Chondrocyte (in vitro differentiated cells): ENCODE results near the gene MYCN. TPM values are rescaled to one million over a fixed set of nuclear protein-coding genes. Genes with fewer than 3 reads are reported as not detected.

Source experiments
- DNase-seq: peaks from one replicate; pipeline ENCODE4 v3.0.0; 2021; ENCODE audit warnings: mixed read lengths, low spot score
- H3K27ac Mint-ChIP-seq: one replicate; pipeline ENCODE4 v1.8.0; 2021; ENCODE audit warnings: mild to moderate bottlenecking, moderate library complexity, mixed read lengths; ENCODE audit not compliant: unreplicated experiment
- H3K27me3 Mint-ChIP-seq: 2 replicates; pipeline ENCODE4 v1.8.0; 2021; ENCODE audit warnings: low read depth, mixed read lengths
- H3K36me3 Mint-ChIP-seq: 2 replicates; pipeline ENCODE4 v1.8.0; 2021; ENCODE audit warnings: low read depth, mixed read lengths
- H3K4me1 Mint-ChIP-seq: 2 replicates; pipeline ENCODE4 v1.8.0; 2021; ENCODE audit warnings: low read depth, mild to moderate bottlenecking, mixed read lengths
- H3K4me3 Mint-ChIP-seq: one replicate; pipeline ENCODE4 v1.8.0; 2021; ENCODE audit warnings: mild to moderate bottlenecking, moderate library complexity, mixed read lengths; ENCODE audit not compliant: unreplicated experiment
- H3K9me3 Mint-ChIP-seq: 2 replicates; pipeline ENCODE4 v1.8.0; 2021; ENCODE audit warnings: low read depth, mixed read lengths
- total RNA-seq: library from RNA; stranded (reverse); gene quantifications from 3 replicates; pipeline ENCODE4 v1.2.1, GENCODE V29; 2021
- TF ChIP-seq, protein P1 (sequence below): fragments of 200-600 bp; sonication (generic); IDR thresholded peaks from 2 replicates; pipeline ENCODE4 v1.5.0; 2021; ENCODE audit warnings: antibody characterized with exemption, mild to moderate bottlenecking, moderate library complexity

Gene MYCN
- total RNA-seq, 1 donor from 2014 or later: 0.17 TPM

GRCh38 chr2:15952451-15953146, 12.2 kb downstream of the MYCN start:
- no peaks in the 10 kb centered on the region for H3K36me3 Mint-ChIP-seq
- DNase-seq: no peak
- no peak overlapping the region for H3K27ac Mint-ChIP-seq
- TF ChIP-seq, protein P1, sequence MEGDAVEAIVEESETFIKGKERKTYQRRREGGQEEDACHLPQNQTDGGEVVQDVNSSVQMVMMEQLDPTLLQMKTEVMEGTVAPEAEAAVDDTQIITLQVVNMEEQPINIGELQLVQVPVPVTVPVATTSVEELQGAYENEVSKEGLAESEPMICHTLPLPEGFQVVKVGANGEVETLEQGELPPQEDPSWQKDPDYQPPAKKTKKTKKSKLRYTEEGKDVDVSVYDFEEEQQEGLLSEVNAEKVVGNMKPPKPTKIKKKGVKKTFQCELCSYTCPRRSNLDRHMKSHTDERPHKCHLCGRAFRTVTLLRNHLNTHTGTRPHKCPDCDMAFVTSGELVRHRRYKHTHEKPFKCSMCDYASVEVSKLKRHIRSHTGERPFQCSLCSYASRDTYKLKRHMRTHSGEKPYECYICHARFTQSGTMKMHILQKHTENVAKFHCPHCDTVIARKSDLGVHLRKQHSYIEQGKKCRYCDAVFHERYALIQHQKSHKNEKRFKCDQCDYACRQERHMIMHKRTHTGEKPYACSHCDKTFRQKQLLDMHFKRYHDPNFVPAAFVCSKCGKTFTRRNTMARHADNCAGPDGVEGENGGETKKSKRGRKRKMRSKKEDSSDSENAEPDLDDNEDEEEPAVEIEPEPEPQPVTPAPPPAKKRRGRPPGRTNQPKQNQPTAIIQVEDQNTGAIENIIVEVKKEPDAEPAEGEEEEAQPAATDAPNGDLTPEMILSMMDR: no peak
- peaks cover 14% of the 10 kb centered on the region for H3K27me3 Mint-ChIP-seq
- no peaks in the 10 kb centered on the region for H3K9me3 Mint-ChIP-seq
- H3K4me3 Mint-ChIP-seq: no peak overlapping the region
- H3K4me1 Mint-ChIP-seq: no peaks in the 10 kb centered on the region

- H3K9me3 Mint-ChIP-seq: no peaks in the 10 kb centered on the region
- no peaks in the 10 kb centered on the region for H3K36me3 Mint-ChIP-seq
- H3K4me1 Mint-ChIP-seq: no peaks in the 10 kb centered on the region
- TF ChIP-seq, protein P1: no peak
- no peak overlapping the region for H3K4me3 Mint-ChIP-seq
- no peak overlapping the region for H3K27ac Mint-ChIP-seq
- DNase-seq: no peak
- peaks cover 14% of the 10 kb centered on the region for H3K27me3 Mint-ChIP-seq
Measured at GRCh38 chr2:15953147-15953630, 12.8 kb downstream of the MYCN start.

DNA sequence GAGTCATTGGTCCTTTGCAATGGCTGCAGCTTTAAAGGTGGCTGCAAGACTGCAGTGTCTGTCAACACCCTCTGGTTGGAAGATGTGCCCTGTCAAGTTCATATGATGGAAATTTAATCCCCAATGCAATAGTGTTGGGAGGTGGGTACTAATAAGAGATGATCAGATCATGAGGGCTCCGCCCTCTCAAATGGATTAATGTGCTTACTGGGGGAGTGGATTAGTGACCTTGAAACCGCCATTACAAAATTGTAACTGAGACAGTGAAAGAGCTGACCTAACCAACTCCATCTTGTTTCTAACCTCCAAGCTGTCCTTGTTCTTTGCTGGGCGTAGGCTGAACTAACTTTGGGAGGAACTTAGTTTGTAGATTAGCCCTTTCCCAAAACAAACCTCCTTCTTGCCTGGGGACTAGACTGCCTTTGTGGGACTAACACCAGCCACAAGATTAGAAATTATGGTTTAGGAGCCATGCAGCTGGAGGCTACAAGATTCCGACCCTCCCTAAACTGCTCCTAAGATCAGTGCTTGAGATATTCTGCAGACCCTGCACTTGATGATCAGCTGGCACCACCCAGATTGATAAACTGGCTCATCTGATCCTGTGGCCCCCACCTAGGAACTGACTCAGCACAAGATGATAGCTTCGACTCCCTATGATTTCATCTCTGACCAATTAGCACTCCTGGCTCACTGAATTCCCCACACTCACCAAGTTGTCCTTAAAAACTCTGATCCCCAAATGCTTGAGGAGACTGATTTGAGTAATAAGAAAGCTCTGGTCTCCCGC, 13.7 kb downstream of the MYCN start:
- Mint-ChIP-seq H3K4me3 (no peak overlapping the region), H3K36me3 (no peaks in the 10 kb centered on the region), H3K27ac (no peak overlapping the region), H3K27me3 (peaks cover 14% of the 10 kb centered on the region), H3K9me3 (no peaks in the 10 kb centered on the region), H3K4me1 (no peaks in the 10 kb centered on the region)
- TF ChIP-seq, protein P1: no peak
- no peak for DNase-seq

GRCh38 chr2:15954761-15955160, 14.4 kb downstream of the MYCN start:
- no peaks in the 10 kb centered on the region for H3K4me1 Mint-ChIP-seq
- H3K27me3 Mint-ChIP-seq: peaks cover 14% of the 10 kb centered on the region
- no peaks in the 10 kb centered on the region for H3K36me3 Mint-ChIP-seq
- TF ChIP-seq, protein P1: no peak
- H3K27ac Mint-ChIP-seq: no peak overlapping the region
- H3K9me3 Mint-ChIP-seq: no peaks in the 10 kb centered on the region
- H3K4me3 Mint-ChIP-seq: no peak overlapping the region
- DNase-seq: no peak

DNA sequence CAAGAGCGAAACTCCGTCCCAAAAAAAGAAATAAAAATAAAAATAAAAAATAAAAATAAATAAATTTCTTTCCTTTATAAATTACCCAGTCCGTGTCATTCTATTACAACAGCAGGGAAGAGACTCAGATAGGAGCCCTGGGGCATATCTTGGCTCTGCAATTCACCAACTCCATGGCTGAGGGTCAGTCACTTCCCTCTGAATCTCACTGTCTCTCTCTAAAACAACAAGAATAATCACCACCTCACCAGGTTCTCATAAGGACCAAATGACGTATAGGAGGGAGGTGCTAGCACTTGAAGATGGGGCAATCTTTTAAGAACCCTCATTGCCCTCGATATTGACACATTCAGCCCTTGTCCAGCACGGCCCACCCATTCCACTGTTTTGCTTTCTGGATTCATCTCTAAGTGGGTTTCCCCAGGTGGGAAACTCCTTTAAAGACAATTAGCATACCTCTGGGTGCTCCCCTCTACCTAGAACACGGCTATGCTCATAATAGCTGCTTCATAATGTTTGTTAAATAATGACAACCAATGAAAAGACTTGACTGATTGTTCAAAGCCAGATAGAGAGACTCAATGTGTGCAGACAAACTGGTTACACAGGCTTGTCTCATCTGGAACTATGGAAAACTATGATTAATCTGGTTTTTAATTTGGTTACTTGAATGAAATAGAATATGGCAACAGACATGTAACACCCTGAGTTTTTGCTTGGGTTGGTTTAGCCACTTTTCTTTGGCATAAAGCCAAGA, 15.1 kb downstream of the MYCN start:
- peaks cover 18% of the 10 kb centered on the region for H3K27me3 Mint-ChIP-seq
- H3K4me1 Mint-ChIP-seq: no peaks in the 10 kb centered on the region
- no peak for DNase-seq
- H3K36me3 Mint-ChIP-seq: no peaks in the 10 kb centered on the region
- TF ChIP-seq, protein P1: no peak
- no peak overlapping the region for H3K4me3 Mint-ChIP-seq
- H3K27ac Mint-ChIP-seq: no peak overlapping the region
- no peaks in the 10 kb centered on the region for H3K9me3 Mint-ChIP-seq
